AG09309 (cell line): ENCODE results near the gene ZFYVE28.

Experiments
- DNase-seq: peaks from one replicate; pipeline ENCODE4 v3.0.0-alpha.2; 2010; ENCODE audit warnings: low read depth
- H3K4me3 ChIP-seq: 2 replicates; pipeline ENCODE4 v1.5.1; 2011; ENCODE audit warnings: mild to moderate bottlenecking, low read depth, low read length, moderate library complexity; ENCODE audit not compliant: control insufficient read depth
- CTCF ChIP-seq: IDR thresholded peaks from 2 replicates; pipeline ENCODE4 v1.5.1; 2011; ENCODE audit warnings: mild to moderate bottlenecking, low read depth, low read length, inconsistent platforms; ENCODE audit not compliant: insufficient read depth, control insufficient read depth; ENCODE audit errors: missing control alignments

Gene ZFYVE28

DNA sequence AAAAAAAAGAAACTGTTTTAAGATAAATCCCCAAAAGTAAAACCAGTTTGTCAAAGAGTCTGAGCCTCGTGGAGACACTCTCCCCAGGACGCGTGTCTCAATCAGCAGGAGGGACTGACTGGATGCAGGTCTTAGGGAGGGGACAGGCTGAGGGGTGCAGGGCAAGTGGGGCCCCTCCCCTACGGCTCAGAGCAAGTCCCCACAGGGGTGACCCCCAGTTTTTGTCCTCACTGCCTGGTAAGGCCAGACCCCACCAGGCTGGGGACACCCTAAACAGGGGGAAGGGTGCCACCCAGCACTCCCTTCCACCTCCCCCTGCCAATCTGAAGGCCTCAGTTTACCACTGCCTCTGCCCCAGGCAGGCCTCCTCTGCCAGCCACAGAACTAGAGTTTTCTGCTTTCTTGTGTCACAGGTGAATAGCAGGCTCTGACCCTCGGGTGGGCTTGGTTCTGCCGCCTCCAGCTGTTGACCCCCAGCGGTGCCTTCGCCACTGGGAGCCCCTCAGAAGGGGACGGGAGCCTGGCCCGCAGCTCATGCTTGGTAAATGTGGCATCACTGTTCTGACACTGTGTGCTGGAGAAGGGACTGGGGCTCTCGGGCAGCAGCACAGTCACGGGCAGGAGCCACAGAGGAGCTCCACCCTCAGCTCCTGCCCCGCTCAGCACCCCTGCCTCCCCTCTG is 86.8 kb downstream of the ZFYVE28 start:
- no peak for TF ChIP-seq CTCF
- H3K4me3 ChIP-seq, result no peak overlapping the region
- DNase-seq, result no peak

GRCh38 chr4:2331043-2331420 is 87.4 kb downstream of the ZFYVE28 start:
- H3K4me3 ChIP-seq, result no peak overlapping the region
- no peak for DNase-seq
- no peak for TF ChIP-seq CTCF

GRCh38 chr4:2330091-2331042 is 88.1 kb downstream of the ZFYVE28 start:
- no peak overlapping the region for H3K4me3 ChIP-seq
- peak; percentile 78 for DNase-seq
- no peak for TF ChIP-seq CTCF

DNA sequence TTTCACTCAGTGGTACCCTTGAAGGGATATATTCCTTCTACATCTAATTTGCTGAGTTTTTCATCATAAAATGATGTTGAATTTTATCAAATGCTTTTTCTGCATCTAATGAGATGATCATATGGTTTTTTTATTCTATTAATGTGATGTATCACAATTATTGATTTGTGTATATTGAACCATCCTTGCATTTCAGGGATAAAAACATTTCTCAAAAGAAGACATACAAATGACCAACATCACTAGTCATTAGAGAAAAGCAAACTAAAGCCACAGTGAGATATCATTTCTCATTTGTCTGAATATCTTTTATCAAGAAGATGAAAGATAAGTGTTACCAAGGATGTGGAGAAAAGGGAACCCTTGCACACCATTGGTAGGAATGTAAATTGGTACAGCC is 90.9 kb downstream of the ZFYVE28 start:
- no peak for TF ChIP-seq CTCF
- H3K4me3 ChIP-seq, result no peak overlapping the region
- DNase-seq, result no peak

GRCh38 chr4:2324891-2325290 is 93.6 kb downstream of the ZFYVE28 start:
- no peak overlapping the region for H3K4me3 ChIP-seq
- DNase-seq, result no peak
- TF ChIP-seq CTCF, result no peak

- no peak for TF ChIP-seq CTCF
- DNase-seq, result no peak
- H3K4me3 ChIP-seq, result no peak overlapping the region
Observed at GRCh38 chr4:2322841-2323240, 95.6 kb downstream of the ZFYVE28 start.
